Heart left ventricle (tissue), 16 donors: ENCODE results near the gene PNPO. TPM values are rescaled to one million over a fixed set of nuclear protein-coding genes. Genes with fewer than 3 reads are reported as not detected.

Experiments used
- ATAC-seq, 4 donors: fragments of 200-7000 bp; cut with Tn5 transposase; one replicate each; pipeline ENCODE4 v1.9.1; 2020 to 2022; ENCODE audit warnings: moderate library complexity in 4 of 4, mild to moderate bottlenecking in 3 of 4, moderate number of reproducible peaks in 1 of 4
- DNase-seq, 5 donors: peaks; one replicate each; pipeline ENCODE4 v3.0.0-alpha.2; 2020
- H3K27ac ChIP-seq, 12 donors: fragments of 200-600 bp; sonication (generic) in 4 of 12; one replicate each; pipeline versions ENCODE4 v1.5.0 to v1.8.0; 2016 to 2022; ENCODE audit warnings: mild to moderate bottlenecking in 2 of 12
- H3K27me3 ChIP-seq, 9 donors: fragments of 200-600 bp; sonication (generic) in 2 of 9; one replicate each; pipeline versions ENCODE4 v1.5.1 to v1.8.0; 2016 to 2022; ENCODE audit warnings: mild to moderate bottlenecking in 3 of 9
- H3K36me3 ChIP-seq, 9 donors: fragments of 200-600 bp; sonication (generic) in 2 of 9; one replicate each; pipeline versions ENCODE4 v1.5.0 to v1.8.0; 2018 to 2022; ENCODE audit warnings: mild to moderate bottlenecking in 2 of 9
- H3K4me1 ChIP-seq, 12 donors: fragments of 200-600 bp; sonication (generic) in 4 of 12; one replicate each; pipeline versions ENCODE4 v1.5.0 to v1.8.0; 2016 to 2022; ENCODE audit warnings: mild to moderate bottlenecking in 3 of 12
- H3K4me3 ChIP-seq, 12 donors: fragments of 200-600 bp; sonication (generic) in 4 of 12; one replicate each; pipeline versions ENCODE4 v1.5.0 to v1.8.0; 2017 to 2022; ENCODE audit warnings: mild to moderate bottlenecking in 9 of 12, moderate library complexity in 4 of 12
- H3K9me3 ChIP-seq, 12 donors: fragments of 200-600 bp; sonication (generic) in 4 of 12; one replicate each; pipeline versions ENCODE4 v1.5.0 to v1.8.0; 2016 to 2022; ENCODE audit warnings: mild to moderate bottlenecking in 1 of 12
- CTCF ChIP-seq, 12 donors: fragments of 200-600 bp; sonication (generic) in 4 of 12; IDR thresholded peaks; one replicate each; pipeline versions ENCODE4 v1.5.0 to v1.8.0; 2018 to 2022; ENCODE audit warnings: antibody characterized with exemption in 12 of 12, mild to moderate bottlenecking in 5 of 12
- POLR2A ChIP-seq, 2 donors: fragments of 450-650 bp; IDR thresholded peaks; one replicate each; pipeline ENCODE4 v1.6.1; 2017; ENCODE audit warnings: antibody characterized with exemption in 2 of 2, mild to moderate bottlenecking in 2 of 2, moderate library complexity in 2 of 2
- WGBS, 4 donors: extraction: QIAGEN DNeasy Blood & Tissue Kit in 2 of 4; methylation state at CpG; one replicate each; pipeline versions ENCODE4 v1.1.5 to v1.1.7; 2013 to 2018; 5-methylcytosine and 5-hydroxymethylcytosine counted together
- intact Hi-C, 10 donors: fragments of 100-400 bp; cut with DNase I; formaldehyde crosslinking; loops; one replicate each; pipeline versions ENCODE4 v1.11.1 to v1.14.2; 2022
- polyA plus RNA-seq, 2 donors: library from polyadenylated mRNA; stranded (reverse); fragments of 200-250 nt; gene quantifications; one replicate each; pipeline ENCODE4 v1.2.3, GENCODE V29; 2013
- total RNA-seq, 9 donors: library from RNA; depleted of rRNA in 2 of 9; stranded (reverse); fragments of >200 nt in 2 of 9; fragmentation: NEBNext Ultra II Directional in 3 of 9; extraction: Animal tissue kit (Norgen Biotek cat#: 25700) in 3 of 9; gene quantifications; one replicate each; pipeline versions ENCODE4 v1.1.0 to v1.2.4, GENCODE V29; 2016 to 2023
- donor health status: ischemic (EF 13 %, LVEDD 7.1; RV severe dilation, severe dysfunction).
- donor health status: healthy with polysubstance abuse.
- donor health status: DM: no; HTN: yes; CAD: no.
- donor health status: DM: no; HTN: no; CAD: no.
- donor health status: ischemic (EF 25% LVEDD 6.9; RV normal size, moderate dysfunction).
- donor health status: ischemic (EF 25% LVEDD 5.7; RV mildly dilated, moderate dysfunction).
- donor health status: healthy.
- donor health status: DM: yes; HTN: yes; CAD: no.
- donor health status: ischemic (EF 35%, LVEDD 5.7; RV mildly dilated, moderate dysfunction).
- donor health status: nonischemic (EF 11% LVEDD 7.7; RV severe dilation, severe dysfunction).
- donor health status: DM: yes; HTN: yes; CAD: no.
- donor health status: PGD.
- donor health status: ischemic (EF 29% LVEDD 5.4; RV normal size, mild dysfunction).
- donor health status: nonischemic (EF 23%, LVEDD 6.1; RV moderate dilation, normal function).

Gene PNPO
- total and polyA plus RNA-seq, 11 donors: 12.6 to 45.0 (median 29.7) TPM

- Histone ChIP-seq H3K4me1 (peaks cover 5 to 65% (median 25%) of the 10 kb centered on the region in 12 donors), H3K4me3 (no peak overlapping the region), H3K27me3 (no peaks in the 10 kb centered on the region), H3K9me3 (no peaks in the 10 kb centered on the region), H3K27ac (peak overlapping the region in 3 of 12 donors; percentile 14 to 64 (median 52)), H3K36me3 (peaks cover 0 to 38% (median 21%) of the 10 kb centered on the region in 9 donors)
- intact Hi-C loops: loop anchor here in 9 of 10 donors (5.0 to 10.0 kb wide), 3 partner anchors 50 to 105 kb away; partner anchors contain the start of genes SCRN2 (in 8 of the 9) and SP2 (in 2 of the 9)
- TF ChIP-seq CTCF (IDR thresholded peaks at IDR 0.05) (peak; percentile 71 to 85 (median 80)), POLR2A (IDR thresholded peaks at IDR 0.05) (no peak)
- ATAC-seq (peak; percentile 35 to 67 (median 60)), DNase-seq (peak in 4 of 5 donors; percentile 44 to 76 (median 68))
- 22 to 28% (median 27%) methylated on average over 2 of the region's 2 CpGs for WGBS, 4 donors
Measured at GRCh38 chr17:47946929-47947397, 5.6 kb downstream of the PNPO start.

GRCh38 chr17:47948706-47949196, 7.4 kb downstream of the PNPO start:
- no peak for TF ChIP-seq CTCF (IDR thresholded peaks at IDR 0.05)
- intact Hi-C loops: loop anchor here (1.0 to 10.0 kb wide), 8 partner anchors 22 to 106 kb away; partner anchors contain the start of genes SCRN2 (in 8 of the 10), SP2 (in 4 of the 10) and CDK5RAP3 (in 2 of the 10)
- Histone ChIP-seq H3K27me3 (no peaks in the 10 kb centered on the region), H3K27ac (peak overlapping the region; percentile 23 to 76 (median 58)), H3K9me3 (no peaks in the 10 kb centered on the region), H3K4me3 (peak overlapping the region in 4 of 12 donors; percentile 31 to 49 (median 38)), H3K36me3 (peaks cover 0 to 38% (median 18%) of the 10 kb centered on the region in 9 donors), H3K4me1 (peaks cover 5 to 54% (median 16%) of the 10 kb centered on the region in 12 donors)
- ATAC-seq (peak in 3 of 4 donors; percentile 4 to 10 (median 6)), DNase-seq (no peak)
- 29 to 35% (median 32%) methylated on average over 5 of the region's 5 CpGs for WGBS, 4 donors

DNA sequence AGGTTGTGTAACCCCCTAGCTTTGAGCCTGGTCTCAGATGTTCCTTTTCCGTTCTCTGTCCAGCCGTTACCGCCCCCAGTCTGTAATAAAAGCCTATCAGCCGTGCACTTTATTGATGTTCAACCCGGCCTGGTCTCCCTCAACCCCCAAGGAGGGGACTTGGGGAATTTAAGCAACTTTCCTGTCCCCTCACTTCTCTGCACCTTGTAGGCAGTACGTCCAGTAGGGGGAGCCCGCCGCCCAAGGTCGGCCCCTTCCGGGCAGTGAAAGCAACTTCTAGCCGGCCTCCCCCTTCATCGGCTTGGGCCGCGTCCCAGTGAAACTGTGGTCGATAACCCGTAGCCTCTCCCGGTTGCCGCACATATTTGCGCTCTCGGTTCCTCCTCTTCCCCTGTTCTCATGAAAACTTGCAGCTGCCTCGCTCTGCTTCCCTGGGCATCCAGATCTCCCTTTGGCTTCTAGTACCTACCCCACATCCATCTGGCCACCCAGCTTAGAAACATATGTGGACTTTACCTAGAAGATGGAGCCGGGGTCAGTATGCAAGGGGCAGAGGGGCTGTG, 7.9 kb downstream of the PNPO start:
- Histone ChIP-seq H3K27me3 (no peaks in the 10 kb centered on the region), H3K27ac (peak overlapping the region; percentile 23 to 76 (median 58)), H3K9me3 (no peaks in the 10 kb centered on the region), H3K4me1 (peaks cover 5 to 53% (median 16%) of the 10 kb centered on the region in 12 donors), H3K36me3 (peaks cover 0 to 36% (median 16%) of the 10 kb centered on the region in 9 donors), H3K4me3 (peak overlapping the region in 10 of 12 donors; percentile 31 to 49 (median 38))
- TF ChIP-seq POLR2A (IDR thresholded peaks at IDR 0.05) (peak in 1 of 2 donors; percentile 7), CTCF (IDR thresholded peaks at IDR 0.05) (peak; percentile 85 to 96 (median 88))
- intact Hi-C loops: loop anchor here (1.0 to 10.0 kb wide), 8 partner anchors 21 to 107 kb away; partner anchors contain the start of genes SCRN2 (in 8 of the 10), SP2 (in 4 of the 10) and CDK5RAP3 (in 2 of the 10)
- DNase-seq: peak; percentile 88 to 95 (median 89)
- ATAC-seq: peak; percentile 68 to 89 (median 84)
- WGBS, 4 donors: 4 to 5% (median 4%) methylated on average over 22 of the region's 22 CpGs

DNA sequence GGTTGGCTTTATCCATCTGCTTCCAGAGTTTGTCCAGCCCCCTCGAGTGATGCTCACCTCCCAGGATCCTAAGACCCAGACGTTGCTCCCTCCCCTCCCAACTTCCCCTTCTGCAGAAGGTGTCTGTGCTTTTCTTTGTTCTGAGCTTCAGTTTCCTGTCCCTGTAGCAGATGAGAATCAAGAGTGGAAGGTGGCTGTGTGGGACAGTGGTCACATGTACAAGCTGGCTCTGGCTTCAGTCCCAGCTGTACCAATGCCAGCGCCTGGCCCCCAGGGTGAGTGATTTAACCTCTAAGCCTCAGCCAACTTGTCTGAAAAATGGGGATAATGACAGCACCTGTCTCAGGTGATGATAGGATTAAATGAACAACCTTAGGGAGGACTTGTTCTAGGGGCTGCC, 8.6 kb downstream of the PNPO start:
- WGBS, 4 donors: 55 to 81% (median 67%) methylated on average over 3 of the region's 3 CpGs
- H3K9me3 ChIP-seq: no peaks in the 10 kb centered on the region
- TF ChIP-seq CTCF (IDR thresholded peaks at IDR 0.05) (no peak), POLR2A (IDR thresholded peaks at IDR 0.05) (no peak)
- intact Hi-C loops: loop anchor here (1.0 to 10.0 kb wide), 8 partner anchors 20 to 108 kb away; partner anchors contain the start of genes SCRN2 (in 8 of the 10), SP2 (in 4 of the 10) and CDK5RAP3 (in 2 of the 10)
- peaks cover 5 to 46% (median 16%) of the 10 kb centered on the region in 12 donors for H3K4me1 ChIP-seq
- no peak for ATAC-seq
- peak overlapping the region in 3 of 12 donors; percentile 32 to 49 (median 47) for H3K4me3 ChIP-seq
- DNase-seq: no peak
- peaks cover 0 to 30% (median 10%) of the 10 kb centered on the region in 9 donors for H3K36me3 ChIP-seq
- H3K27me3 ChIP-seq: no peaks in the 10 kb centered on the region
- peak overlapping the region in 4 of 12 donors; percentile 26 to 69 (median 62) for H3K27ac ChIP-seq
